NCI-H82 (cell line): Measurements from ENCODE around the gene RSKR.
A peak's percentile ranks its signal among the peaks of the same experiment; 100 is the strongest.
"Not testable (repeated sequence)": the region's sequence is repeated elsewhere in the genome, so short reads cannot be mapped to it uniquely, and the experiment has no call there.

Experiments
- DNase-seq: peaks from one replicate; lab custom pipeline; 2025; lab: John Stamatoyannopoulos, UW

RSKR gene

GRCh38 chr17:28613931-28614381 is at the start of gene RSKR:
RSKR (minus strand) TSS chr17:28614185; CDS start chr17:28614161, 24 bp downstream.
- no peak for DNase-seq

GRCh38 chr17:28663723-28664122 is 49.7 kb upstream of the RSKR start:
- DNase-seq: no peak

- peak; percentile 69 for DNase-seq
Measured at GRCh38 chr17:28662527-28662829, 48.5 kb upstream of the RSKR start.

- peak; percentile 94 for DNase-seq
Measured at GRCh38 chr17:28661635-28662526, 47.9 kb upstream of the RSKR start, which contains the start of the genes SDF2 and SUPT6H. SDF2 (minus strand) TSS chr17:28661906; CDS start chr17:28661876, 30 bp downstream. SUPT6H (plus strand) TSS chr17:28662205; CDS start chr17:28673402, 11,197 bp downstream.

- not testable (repeated sequence) for DNase-seq
Measured at GRCh38 chr17:28659497-28659881, 45.5 kb upstream of the RSKR start.

GRCh38 chr17:28658766-28659496 is 44.9 kb upstream of the RSKR start:
- not testable (repeated sequence) for DNase-seq

- not testable (repeated sequence) for DNase-seq
Measured at GRCh38 chr17:28658342-28658741, 44.4 kb upstream of the RSKR start.

- no peak for DNase-seq
Measured at GRCh38 chr17:28657756-28658155, 43.8 kb upstream of the RSKR start.

GRCh38 chr17:28655160-28655559 is 41.2 kb upstream of the RSKR start:
- no peak for DNase-seq

- no peak for DNase-seq
Measured at GRCh38 chr17:28648698-28649097, 34.7 kb upstream of the RSKR start.

GRCh38 chr17:28646039-28646754 is 32.2 kb upstream of the RSKR start:
- DNase-seq: no peak

- DNase-seq: no peak
Measured at GRCh38 chr17:28645576-28645939, 31.6 kb upstream of the RSKR start.

GRCh38 chr17:28644787-28645575 is 31.0 kb upstream of the RSKR start, which contains the start of gene BLTP2:
BLTP2 (minus strand) TSS chr17:28645158; CDS start chr17:28645056, 102 bp downstream.
- DNase-seq: peak; percentile 98

- peak; percentile 78 for DNase-seq
Measured at GRCh38 chr17:28643983-28644786, 30.2 kb upstream of the RSKR start.

GRCh38 chr17:28641579-28641978 is 27.6 kb upstream of the RSKR start:
- DNase-seq: no peak

GRCh38 chr17:28635506-28635905 is 21.5 kb upstream of the RSKR start:
- DNase-seq: no peak

- DNase-seq: no peak
Measured at GRCh38 chr17:28634206-28634865, 20.4 kb upstream of the RSKR start.

GRCh38 chr17:28626818-28627217 is 12.8 kb upstream of the RSKR start:
- DNase-seq: peak; percentile 82

GRCh38 chr17:28624148-28624547 is 10.2 kb upstream of the RSKR start:
- DNase-seq: no peak

- no peak for DNase-seq
Measured at GRCh38 chr17:28623696-28624095, 9.7 kb upstream of the RSKR start.
